Middle frontal gyrus (tissue), 1 donor: ENCODE measurements around the gene KCNIP4.

Experiments used
- DNase-seq: peaks from one replicate; pipeline ENCODE4 v3.0.0-alpha.2; 2015; ENCODE audit warnings: low spot score; ENCODE audit errors: extremely low spot score

Gene KCNIP4

GRCh38 chr4:21205821-21206531 is 742.6 kb downstream of the KCNIP4 start:
- no peak for DNase-seq

GRCh38 chr4:21203416-21203815 is 745.2 kb downstream of the KCNIP4 start:
- DNase-seq: no peak

- DNase-seq: no peak
Observed at GRCh38 chr4:21202959-21203358, 745.6 kb downstream of the KCNIP4 start.

DNA sequence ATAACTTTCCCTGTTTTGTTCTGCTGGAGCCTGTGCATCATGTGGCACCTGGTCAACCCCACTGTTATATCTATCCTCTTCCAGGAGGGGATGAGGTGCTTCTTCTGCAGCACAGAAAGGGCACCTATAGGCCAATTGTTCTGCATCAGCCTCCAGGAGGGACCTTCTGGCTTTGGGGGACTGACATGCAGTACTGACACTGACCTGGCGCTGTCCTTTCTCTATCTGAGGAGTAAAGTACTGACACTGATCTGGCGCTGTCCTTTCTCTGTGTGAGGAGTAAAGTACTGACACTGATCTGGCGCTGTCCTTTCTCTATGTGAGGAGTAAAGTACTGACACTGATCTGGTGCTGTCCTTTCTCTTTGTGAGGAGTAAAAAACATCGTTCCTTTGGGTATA is 749.9 kb downstream of the KCNIP4 start:
- no peak for DNase-seq

DNA sequence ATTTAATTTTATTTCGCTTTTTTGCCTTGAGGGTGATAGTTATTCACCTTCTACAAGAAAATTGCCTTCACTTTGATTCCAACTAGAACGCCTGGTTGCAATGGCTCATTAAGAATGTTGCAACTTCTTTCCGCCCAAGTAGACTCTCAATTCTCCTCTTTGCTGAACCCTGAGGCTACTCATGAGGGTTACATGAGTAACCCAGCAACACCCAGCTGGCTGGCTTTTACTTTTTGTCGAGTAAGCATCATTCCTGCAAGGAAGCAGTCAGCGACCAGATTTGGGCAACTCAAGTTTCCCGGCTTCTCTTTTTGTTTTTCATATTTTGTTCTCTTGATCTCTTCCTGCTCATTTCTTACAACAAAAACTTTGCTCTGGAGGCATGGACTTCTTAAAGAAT is 752.9 kb downstream of the KCNIP4 start:
- DNase-seq: no peak

- no peak for DNase-seq
Observed at GRCh38 chr4:21192367-21192766, 756.2 kb downstream of the KCNIP4 start.

DNA sequence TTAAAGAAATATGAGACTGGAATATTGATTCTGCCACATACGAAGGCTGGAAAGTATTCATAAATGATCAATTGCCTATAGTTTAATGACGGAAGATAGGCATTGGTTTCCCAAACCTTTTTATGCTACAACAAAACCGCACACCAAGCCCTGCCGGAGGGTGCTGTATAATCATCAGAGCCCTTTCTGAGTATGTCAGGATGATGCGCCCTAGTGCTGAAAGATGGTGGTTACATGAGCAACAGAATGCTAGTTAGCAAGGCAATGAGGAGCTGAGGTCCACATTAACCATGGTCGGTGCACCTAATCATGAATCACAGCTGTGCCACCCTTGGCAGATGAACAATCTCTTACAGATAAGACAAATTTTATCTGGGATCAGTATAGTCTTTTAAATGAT is 757.3 kb downstream of the KCNIP4 start:
- no peak for DNase-seq

DNA sequence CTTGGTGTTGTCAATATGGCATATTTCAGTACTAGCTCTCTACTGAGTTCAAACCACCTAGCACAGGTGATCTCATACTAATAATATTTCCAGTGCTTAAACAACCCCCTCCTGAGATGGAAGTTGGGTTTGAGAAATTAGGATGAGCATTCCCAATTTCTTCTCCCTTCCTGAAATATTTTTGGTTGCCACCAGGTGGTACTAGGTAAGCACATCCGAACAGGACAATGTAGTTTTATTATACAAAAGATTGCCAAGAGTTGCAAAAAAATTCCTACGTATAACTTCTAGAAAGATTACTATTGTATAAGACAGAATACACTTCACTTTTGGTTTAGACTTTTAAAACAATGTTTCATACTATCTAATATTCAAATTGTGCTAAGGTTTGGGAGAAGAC is 763.8 kb downstream of the KCNIP4 start:
- DNase-seq: no peak

- DNase-seq: no peak
Observed at GRCh38 chr4:21181716-21182115, 766.9 kb downstream of the KCNIP4 start.

DNA sequence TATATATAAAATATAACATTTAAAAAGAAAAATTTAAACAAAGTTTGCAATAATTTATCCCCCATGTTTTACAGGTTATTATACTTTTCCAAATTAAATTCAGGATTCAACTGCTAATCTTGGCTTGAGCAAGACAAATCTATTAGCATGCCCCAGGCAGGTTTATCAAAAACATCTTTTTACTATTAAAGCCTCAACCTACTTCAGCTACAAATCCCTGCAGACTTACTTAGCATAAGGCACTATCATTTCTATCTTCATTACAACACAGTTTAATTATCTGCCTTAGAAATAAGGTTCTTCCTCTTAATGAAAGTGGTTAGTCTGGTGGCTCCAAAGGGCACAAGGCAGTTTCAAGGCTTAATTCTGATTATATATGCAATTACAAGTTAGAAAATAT is 770.7 kb downstream of the KCNIP4 start:
- DNase-seq: no peak

GRCh38 chr4:21177092-21177491 is 771.5 kb downstream of the KCNIP4 start:
- no peak for DNase-seq

DNA sequence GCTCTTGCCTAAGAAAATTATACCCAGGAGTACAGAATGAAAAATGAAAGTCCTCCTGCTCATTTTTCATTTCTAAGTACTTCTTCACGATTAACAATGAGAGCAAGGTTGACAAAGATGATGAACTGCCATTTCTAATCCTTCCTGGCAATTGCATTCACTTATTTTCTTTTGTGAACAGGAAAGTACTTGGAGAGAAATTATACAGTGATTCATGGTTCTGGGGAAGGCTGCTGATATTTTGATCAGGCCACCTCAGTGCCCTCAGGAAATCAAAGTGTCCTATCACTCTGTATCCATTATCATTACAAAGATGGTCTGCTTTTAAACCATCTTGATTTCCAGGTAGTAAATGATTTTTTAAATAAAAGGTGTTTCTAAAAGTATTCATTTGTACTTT is 780.9 kb downstream of the KCNIP4 start:
- DNase-seq: no peak

GRCh38 chr4:21155367-21155766 is 793.2 kb downstream of the KCNIP4 start:
- DNase-seq: no peak

DNA sequence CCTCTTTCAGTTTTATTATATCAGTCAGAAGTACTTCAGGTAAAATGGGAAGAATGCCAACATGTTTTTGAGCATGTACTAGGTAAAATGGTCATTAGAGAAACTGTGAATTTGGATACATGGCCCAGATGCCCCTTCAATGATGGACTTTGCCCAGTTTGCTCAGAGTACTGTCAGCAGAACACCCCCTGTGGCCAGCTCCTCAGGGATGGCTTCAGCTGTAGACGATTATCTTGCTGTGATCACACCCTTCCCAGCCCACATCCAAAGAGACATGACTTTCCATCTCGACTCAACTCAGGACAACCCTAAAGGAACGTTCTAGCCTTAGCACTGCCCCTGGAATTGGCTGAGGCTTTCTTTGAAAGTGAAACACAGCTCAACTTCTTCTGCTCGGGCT is 809.2 kb downstream of the KCNIP4 start:
- no peak for DNase-seq

DNA sequence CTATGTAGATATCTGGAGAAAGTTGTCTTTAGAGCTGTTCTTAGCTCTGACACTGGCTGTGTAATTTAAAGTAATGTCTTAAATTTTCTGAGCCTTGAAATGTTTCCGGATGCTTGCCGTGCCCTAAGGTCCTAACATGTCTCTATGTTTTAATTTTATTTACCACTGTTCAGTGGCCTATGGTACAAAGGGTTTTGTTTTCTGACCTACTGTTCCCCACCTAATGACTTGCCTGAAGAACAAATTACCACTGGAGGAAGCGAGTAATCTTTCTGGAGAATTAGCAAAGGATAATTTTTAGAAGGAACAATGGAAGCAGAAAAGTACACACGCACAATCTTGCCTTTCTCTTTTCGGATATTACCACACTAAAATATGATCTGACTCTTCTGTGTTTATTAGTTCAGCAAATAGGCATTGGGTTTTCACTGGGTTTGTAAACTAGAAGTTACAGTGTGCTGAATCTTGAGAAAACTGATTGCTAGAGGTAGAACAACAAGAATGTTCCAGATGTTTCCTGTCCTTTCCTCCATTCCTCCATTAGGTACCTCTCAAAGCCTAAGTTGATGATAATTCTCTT is 812.4 kb downstream of the KCNIP4 start:
- no peak for DNase-seq

DNA sequence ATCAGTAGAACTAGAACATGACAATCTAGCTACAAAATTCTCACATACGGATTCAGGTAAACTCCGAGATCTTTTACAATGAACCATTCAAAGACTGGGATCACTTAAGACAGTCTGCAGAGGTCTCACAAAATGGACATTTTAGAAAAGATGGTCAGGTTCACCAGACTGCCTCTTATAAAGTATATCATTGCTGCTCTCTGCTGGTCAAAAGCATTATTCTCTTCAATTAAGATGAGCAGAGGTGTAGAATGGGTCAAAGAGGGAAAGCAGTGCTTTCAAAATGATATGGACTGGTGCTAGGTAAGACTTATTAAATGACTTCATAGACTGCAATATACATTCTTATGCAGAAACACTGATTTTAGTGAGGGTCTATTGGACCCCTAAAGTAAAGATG is 813.6 kb downstream of the KCNIP4 start:
- DNase-seq: no peak

DNA sequence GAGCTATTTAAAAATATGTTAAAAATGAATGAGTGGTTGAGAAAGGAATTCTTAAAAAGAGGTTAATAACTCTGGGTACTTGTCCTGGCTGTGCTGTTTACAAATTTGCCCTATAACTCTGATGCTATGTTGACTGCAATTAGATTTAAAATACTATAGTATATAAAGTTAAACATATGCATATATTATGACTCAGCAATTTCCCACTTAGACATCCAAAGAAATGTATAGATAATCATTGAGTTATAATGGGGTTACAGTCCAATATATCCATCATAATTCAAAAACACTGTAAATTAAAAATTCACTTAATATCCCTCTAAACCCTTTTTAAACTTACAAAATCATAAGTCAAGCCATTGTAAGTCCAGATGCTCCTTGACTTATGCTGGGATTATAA is 818.0 kb downstream of the KCNIP4 start:
- DNase-seq: no peak

DNA sequence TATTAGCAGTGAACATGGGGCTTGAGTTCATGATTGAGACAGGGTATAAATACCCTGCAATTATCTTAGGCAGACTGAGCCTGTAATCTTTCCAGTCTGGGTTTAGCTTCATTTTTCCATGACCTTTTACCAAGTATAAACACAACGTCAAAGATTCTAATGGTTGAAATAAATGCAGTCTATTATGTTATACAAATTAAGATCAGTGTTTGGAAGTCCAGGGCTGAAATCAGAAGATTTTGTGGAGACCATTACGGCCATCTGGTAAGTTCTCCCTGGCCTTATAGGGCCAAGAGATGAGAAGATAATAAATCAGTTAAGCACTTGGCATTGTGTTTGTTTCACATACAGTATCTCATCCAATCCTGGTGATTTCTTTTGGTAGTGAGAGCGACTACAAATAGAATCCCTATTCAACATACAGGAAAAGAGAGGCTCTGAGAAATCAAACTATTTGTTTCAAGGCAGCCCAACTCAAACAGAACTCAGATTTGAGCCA is 822.5 kb downstream of the KCNIP4 start:
- no peak for DNase-seq

DNA sequence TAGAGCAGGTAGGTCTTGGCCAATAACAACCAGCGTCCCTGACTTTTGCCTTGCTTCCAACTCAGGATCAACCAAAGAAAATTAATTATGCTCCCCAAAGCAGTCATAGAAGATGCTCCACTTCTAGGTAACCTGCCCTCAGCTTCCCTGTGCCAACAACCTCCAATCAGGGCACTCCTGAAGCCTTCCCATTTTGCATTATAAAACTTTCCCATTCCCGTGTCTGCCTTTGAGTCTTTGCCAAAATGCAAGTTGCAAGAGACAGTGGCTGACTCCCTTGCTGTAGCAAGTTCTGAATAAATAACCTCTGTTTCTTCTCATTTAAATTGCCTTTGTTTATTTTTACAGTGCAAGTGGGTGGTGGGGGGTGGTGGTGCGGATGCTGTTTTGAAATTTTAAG is 830.3 kb downstream of the KCNIP4 start:
- DNase-seq: no peak

DNA sequence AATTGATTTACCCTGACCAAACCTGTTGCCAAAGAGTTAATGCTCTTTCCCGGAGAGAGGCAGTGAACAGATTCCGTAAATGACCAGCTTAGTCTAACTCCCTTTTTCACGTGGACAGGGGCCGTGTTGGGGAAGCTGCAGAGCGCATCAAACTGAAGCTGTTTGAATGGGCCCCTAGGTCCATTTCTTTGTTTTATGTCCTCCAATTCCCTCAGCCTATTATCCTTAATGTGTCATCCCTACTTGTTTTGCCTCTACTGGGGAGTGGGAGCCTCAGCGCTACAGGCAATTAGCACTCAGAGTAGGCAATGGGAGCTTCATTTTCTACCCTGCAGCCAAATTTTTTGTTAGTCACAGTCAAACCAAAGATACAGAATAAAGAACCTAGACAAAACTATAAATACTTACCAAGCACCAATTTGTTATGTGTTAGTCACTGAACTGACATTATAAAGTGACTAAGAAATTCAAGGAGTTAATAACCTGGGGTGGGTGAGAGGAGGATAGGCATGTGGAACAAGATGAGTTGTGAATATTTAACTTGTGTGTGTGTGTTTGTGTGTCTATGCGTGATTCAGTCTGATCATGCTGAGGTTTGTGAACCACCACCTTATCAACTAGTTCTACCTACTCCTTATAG is 830.9 kb downstream of the KCNIP4 start:
- DNase-seq: no peak

DNA sequence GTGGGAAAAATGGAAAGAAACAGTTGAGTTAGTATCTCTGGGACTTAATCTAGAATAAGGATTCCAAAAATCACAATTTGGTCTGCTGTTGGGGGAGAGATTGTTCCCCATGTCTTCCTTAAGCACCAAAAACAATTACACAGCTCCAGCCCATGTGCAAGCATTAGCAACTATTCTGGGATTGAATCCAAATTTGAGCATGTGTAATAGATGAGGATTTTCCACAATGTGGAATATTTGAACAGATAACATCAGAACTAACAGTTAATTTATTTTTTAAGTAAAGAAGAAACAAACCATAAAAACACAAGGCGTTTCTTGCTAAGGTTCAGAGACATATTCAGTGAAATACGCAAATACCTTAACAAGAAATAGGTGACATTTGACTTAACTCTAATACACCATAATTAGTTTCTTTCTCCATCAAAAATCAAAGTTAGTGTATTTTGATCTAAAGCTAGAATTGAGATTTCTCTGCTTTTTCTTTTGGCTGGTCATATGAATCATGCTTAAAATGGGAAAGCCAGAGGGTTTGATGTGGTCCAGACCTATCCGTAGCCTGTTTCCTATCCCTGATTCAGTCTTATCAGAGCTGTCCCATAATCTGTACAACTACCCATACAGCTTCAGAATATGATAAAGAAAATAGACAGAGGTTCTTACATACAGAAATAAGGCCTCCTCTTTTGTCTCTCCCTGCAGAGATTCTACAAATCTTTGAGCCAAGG is 834.9 kb downstream of the KCNIP4 start:
- no peak for DNase-seq

DNA sequence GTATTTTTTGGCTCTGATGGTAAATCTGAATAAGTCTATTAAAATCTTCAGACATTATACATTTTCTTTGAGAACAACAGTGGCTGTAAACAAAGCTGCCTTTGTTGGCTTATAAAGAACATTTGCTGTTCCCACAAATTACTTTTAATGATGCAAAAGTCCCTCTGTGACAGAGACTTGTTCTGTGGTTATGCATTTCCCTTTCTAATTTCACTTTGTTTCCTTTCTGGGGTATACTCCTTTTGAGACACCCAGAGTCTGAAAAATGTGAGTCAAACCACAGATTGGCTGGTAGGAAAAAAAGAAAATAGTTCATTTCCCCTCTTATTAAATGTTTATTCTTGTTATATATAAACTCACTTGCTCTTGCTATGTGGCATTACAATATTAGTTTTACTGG is 845.9 kb downstream of the KCNIP4 start:
- no peak for DNase-seq
